ENCODE results near the gene CDKL4. TPM values are rescaled to one million over a fixed set of nuclear protein-coding genes. Genes with fewer than 3 reads are reported as not detected.

The CDKL4 gene
- total and polyA plus RNA-seq, 2 of the 13 experiments (the other 11 are each of a cell fraction or from before 2014, with no cell fraction given): 0.29 to 0.50 TPM

- peak; percentile 73 for TF ChIP-seq SAP130 (CRISPR knock-in tag; IDR thresholded peaks at IDR 0.05; ENCODE audit: low read depth)
- TF ChIP-seq NONO (IDR thresholded peaks at IDR 0.05): no peak
- 0 out of 2 replicates have a peak, but pooled peaks have one; percentile 25 for TF ChIP-seq NONO (CRISPR knock-in tag; conservative IDR thresholded peaks at IDR 0.05)
- TF ChIP-seq FOXC1 (CRISPR knock-in tag; IDR thresholded peaks at IDR 0.05; ENCODE audit: borderline replicate concordance): no peak; the same call in 1 of the 2 replicates
- TF ChIP-seq, protein P1, sequence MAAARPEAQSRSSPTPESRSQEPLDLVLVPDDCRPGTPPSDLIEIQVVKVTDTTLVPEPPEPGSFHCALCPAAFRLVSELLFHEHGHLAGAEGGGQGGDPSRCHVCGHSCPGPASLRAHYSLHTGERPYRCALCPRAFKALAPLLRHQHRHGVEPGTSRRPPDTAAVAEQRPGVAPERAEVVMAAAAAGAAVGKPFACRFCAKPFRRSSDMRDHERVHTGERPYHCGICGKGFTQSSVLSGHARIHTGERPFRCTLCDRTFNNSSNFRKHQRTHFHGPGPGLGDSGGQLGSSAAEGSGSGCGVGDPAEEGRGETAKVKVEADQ (CRISPR knock-in tag; IDR thresholded peaks at IDR 0.05; ENCODE audit: borderline replicate concordance): no peak
- TF ChIP-seq ZNF333 (CRISPR knock-in tag; IDR thresholded peaks at IDR 0.05; ENCODE audit: borderline replicate concordance): no peak
- TF ChIP-seq SRSF9 (IDR thresholded peaks at IDR 0.05; ENCODE audit: borderline replicate concordance, insufficient read depth, low read depth, low read length, poor library complexity, severe bottlenecking): no peak
- peak; percentile 32; the same call in 1 of the 2 replicates for TF ChIP-seq RCOR2 (CRISPR knock-in tag; IDR thresholded peaks at IDR 0.05)
- no peak for TF ChIP-seq ZFP36L1 (CRISPR knock-in tag; IDR thresholded peaks at IDR 0.05)
- TF ChIP-seq NFKB2 (CRISPR knock-in tag; IDR thresholded peaks at IDR 0.05; ENCODE audit: borderline replicate concordance): no peak
- no peak for TF ChIP-seq SIX1 (CRISPR knock-in tag; IDR thresholded peaks at IDR 0.05; ENCODE audit: borderline replicate concordance)
- no peak for TF ChIP-seq NKX3-1 (CRISPR knock-in tag; IDR thresholded peaks at IDR 0.05)
- no peak for TF ChIP-seq SKI (IDR thresholded peaks at IDR 0.05; ENCODE audit: partially characterized antibody)
- no peak for TF ChIP-seq ZNF564 (CRISPR knock-in tag; IDR thresholded peaks at IDR 0.05)
- no peak for TF ChIP-seq NFE2L1 (CRISPR knock-in tag; IDR thresholded peaks at IDR 0.05; ENCODE audit: borderline replicate concordance)
- TF ChIP-seq HDAC2 (CRISPR knock-in tag; IDR thresholded peaks at IDR 0.05): peak; percentile 58
- TF ChIP-seq, protein P2, sequence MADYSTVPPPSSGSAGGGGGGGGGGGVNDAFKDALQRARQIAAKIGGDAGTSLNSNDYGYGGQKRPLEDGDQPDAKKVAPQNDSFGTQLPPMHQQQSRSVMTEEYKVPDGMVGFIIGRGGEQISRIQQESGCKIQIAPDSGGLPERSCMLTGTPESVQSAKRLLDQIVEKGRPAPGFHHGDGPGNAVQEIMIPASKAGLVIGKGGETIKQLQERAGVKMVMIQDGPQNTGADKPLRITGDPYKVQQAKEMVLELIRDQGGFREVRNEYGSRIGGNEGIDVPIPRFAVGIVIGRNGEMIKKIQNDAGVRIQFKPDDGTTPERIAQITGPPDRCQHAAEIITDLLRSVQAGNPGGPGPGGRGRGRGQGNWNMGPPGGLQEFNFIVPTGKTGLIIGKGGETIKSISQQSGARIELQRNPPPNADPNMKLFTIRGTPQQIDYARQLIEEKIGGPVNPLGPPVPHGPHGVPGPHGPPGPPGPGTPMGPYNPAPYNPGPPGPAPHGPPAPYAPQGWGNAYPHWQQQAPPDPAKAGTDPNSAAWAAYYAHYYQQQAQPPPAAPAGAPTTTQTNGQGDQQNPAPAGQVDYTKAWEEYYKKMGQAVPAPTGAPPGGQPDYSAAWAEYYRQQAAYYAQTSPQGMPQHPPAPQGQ (CRISPR knock-in tag; IDR thresholded peaks at IDR 0.05; ENCODE audit: borderline replicate concordance): no peak
- TF ChIP-seq IKZF4 (CRISPR knock-in tag; IDR thresholded peaks at IDR 0.05; ENCODE audit: borderline replicate concordance, low read depth, not compliant biosample characterization): peak; percentile 21
- TF ChIP-seq ZFP36 (IDR thresholded peaks at IDR 0.05; ENCODE audit: borderline replicate concordance, low read depth, low read length, partially characterized antibody): no peak
- no peak for TF ChIP-seq CENPBD1 (CRISPR knock-in tag; IDR thresholded peaks at IDR 0.05; ENCODE audit: borderline replicate concordance, low read depth)
- TF ChIP-seq KDM2A (CRISPR knock-in tag; IDR thresholded peaks at IDR 0.05; ENCODE audit: borderline replicate concordance, low read depth): peak; percentile 77
- no peak for TF ChIP-seq CBX1 (IDR thresholded peaks at IDR 0.05; ENCODE audit: low read depth)
- TF ChIP-seq SP5 (CRISPR knock-in tag; IDR thresholded peaks at IDR 0.05; ENCODE audit: borderline replicate concordance, low read depth): peak; percentile 30; the same call in 1 of the 2 replicates
- TF ChIP-seq BCL6 (CRISPR knock-in tag; IDR thresholded peaks at IDR 0.05): peak; percentile 79
- no peak for TF ChIP-seq TRAFD1 (CRISPR knock-in tag; IDR thresholded peaks at IDR 0.05; ENCODE audit: borderline replicate concordance)
- no peak for TF ChIP-seq TCF7L2 (IDR thresholded peaks at IDR 0.05; ENCODE audit: low read depth, low read length)
These were observed 15.9 kb downstream of the CDKL4 start (continued) for GRCh38 chr2:39227628-39228412.

Measured in HepG2 (cell line).